HG02840 (cell line): ENCODE data around the gene FRMD1.

ENCODE experiments used
- ATAC-seq: cut with Tn5 transposase; IDR thresholded peaks from one replicate; pipeline ENCODE4 v1.9.1; 2021; ENCODE audit warnings: mild to moderate bottlenecking, moderate library complexity, moderate number of reproducible peaks; ENCODE audit not compliant: unreplicated experiment, low FRiP score

Gene FRMD1

GRCh38 chr6:168096271-168096764 lies 17.3 kb upstream of the FRMD1 start:
- no peak for ATAC-seq

- ATAC-seq: no peak
Observed at GRCh38 chr6:168095716-168096250, 16.8 kb upstream of the FRMD1 start.

- no peak for ATAC-seq
Observed at GRCh38 chr6:168095171-168095691, 16.2 kb upstream of the FRMD1 start.

DNA sequence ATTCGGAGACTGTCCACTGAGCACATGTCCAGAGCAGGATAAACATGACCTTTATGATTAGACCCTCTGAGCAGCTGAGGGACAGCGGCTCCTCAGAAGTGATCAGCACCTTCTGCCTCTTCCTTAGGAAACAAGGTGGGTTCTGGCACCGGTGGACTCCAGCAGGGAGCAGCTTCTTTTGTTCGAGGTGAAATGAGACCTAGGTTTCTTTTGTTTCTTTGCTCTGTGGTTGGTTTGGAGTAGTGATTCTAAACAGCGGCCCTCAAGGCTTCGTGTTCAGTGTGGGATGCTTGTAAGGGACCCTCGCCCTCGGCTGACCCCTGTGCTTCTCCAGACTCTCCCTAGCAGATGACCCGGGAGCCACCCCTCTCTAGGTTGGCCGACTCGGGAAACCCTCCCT lies 14.6 kb upstream of the FRMD1 start:
- no peak for ATAC-seq

- ATAC-seq: no peak
Observed at GRCh38 chr6:168093071-168093505, 14.1 kb upstream of the FRMD1 start.

DNA sequence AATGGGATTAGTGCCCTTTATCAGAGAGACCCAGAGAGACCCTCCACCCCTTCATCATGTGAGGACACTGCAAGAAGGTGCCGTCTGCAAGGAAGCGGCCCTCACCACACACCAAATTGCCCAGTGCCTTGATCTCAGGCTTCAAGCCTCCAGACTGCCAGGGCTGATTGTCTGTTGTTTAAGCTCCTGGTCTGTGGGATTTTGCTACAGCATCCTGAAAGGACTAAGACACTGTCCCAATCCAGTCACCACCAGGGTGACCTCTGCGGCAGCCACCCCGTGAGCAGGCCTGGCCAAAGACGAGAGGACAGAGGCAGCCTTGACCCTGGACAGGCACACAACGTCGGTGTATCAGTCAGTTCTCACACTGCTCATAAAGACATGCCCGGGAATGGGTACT lies 13.5 kb upstream of the FRMD1 start:
- no peak for ATAC-seq

DNA sequence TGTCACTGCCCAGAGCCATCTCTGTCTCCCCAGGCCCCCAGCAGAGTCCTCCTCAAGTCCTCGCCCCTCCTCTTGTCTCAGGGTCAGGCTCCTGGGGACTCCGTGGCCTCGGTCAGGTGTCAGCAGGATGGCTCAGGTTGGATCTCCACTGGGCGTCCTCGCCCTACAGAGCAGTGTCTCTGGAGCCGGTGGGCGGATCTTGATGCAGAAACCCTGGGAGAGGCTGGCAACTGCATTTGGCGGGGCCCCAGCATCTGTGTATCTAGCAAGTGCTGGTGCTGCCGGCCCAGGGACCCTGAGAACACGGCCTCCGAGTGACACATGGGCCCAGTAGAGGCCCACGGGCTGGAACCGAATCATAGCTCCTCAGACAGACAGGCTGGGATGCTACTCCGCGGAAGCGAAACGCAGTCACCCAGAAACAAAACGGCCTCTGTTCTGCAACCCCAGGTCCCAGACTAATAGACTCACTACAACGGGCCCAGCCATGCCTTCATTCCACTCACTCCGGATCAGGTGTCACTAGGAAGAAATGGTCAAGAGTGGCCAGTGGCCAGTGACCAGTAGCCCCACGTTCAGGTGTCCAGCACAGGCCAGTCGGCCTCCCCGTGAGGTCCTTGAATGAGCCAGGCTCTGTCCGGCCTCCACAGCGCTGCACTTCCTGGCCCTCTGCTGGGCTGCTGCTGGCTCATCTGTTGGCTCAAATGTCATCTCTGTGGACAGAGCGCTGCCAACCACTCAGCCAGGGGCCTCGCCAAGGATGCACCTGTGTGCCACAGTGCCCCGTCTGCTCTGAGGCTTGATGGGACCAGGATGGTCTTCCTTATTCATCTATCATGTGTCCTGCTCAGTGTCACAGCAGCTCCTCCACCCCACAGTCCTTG lies 12.6 kb upstream of the FRMD1 start:
- ATAC-seq: no peak

DNA sequence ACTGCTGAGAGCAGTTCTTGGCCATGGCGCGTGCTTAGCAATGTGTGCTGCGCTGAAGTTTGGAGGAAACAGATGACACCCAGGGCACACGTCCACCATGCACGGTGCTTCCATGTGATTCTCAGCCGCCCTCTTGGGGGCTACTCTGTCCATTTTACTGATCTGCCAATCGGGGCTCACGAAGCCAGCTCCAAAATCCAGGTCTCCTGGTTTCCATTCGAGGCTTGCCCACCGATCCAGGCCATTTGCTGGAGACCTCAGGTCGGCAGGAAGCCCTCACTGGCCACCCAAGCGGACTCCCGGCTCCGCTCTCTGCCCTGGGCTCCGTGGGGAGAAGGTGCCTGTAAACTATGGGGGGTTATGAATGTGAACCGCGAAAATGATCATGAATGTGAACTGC lies 11.7 kb upstream of the FRMD1 start:
- ATAC-seq: no peak

- ATAC-seq: no peak
Observed at GRCh38 chr6:168090064-168090690, 11.2 kb upstream of the FRMD1 start.

GRCh38 chr6:168089186-168090063 lies 10.4 kb upstream of the FRMD1 start:
- ATAC-seq: no peak

DNA sequence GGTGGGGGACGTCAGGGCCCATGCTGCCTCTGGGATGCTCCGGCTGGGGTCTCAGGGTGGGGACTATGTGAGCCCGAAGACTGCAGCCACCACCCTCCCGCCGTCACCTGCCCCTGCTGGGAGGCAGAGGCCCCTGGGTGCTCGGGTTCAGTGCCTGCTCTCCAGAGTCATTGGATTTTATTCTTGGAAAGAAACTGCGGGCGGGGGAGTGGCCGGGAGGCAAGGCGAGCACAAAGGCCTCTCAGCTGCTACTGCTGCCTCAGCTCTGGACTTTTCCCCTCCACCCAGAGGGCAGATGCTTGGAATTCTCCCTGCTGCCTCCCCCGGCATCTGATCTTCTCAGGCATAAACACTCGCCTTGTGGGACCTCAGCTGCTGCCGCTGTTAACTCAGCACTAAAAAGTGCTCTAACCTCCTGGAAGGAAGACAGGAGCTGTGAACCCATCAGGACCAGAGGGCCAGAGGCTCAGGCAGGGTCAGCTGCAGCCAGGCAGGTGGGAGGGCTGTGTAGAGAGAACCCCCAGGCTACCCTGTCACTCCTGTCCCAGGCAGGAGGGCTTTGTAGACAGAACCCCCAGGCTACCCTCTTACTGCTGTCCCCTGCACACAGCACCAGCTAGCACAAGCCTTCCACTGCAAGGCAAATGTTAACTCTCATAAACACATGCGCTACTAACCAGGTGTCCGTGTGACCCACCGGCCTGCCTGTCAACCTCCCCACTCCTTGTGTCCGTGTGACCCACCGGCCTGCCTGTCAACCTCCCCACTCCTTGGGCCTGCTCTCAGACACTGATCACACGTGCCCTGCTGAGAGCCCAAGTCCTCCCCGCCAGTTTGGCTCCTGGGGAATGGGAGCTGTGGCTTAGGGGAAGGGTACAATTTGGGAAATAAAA lies 9.4 kb upstream of the FRMD1 start:
- ATAC-seq: no peak

GRCh38 chr6:168087436-168088160 lies 8.6 kb upstream of the FRMD1 start:
- no peak for ATAC-seq

DNA sequence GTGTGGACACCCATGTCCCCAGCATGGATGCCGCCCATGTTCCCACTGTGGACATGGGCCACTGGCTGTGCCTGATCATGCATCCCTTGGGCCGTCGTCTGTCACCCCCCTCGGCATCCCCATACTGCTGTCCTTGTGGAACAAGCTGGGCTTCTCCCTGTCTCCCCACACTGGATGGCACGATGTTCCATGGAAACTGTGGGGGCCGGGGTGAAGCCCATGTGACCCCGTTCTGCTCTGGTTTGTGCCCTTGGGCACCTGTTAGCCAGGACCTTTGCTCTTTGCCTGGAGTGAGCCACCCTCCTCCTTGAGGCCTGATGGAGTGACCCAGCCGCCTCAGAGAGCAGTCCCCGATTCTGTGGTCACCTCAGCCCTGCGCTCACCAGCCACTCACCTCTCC lies 7.6 kb upstream of the FRMD1 start:
- no peak for ATAC-seq

- ATAC-seq: no peak
Observed at GRCh38 chr6:168086066-168086465, 7.1 kb upstream of the FRMD1 start.

DNA sequence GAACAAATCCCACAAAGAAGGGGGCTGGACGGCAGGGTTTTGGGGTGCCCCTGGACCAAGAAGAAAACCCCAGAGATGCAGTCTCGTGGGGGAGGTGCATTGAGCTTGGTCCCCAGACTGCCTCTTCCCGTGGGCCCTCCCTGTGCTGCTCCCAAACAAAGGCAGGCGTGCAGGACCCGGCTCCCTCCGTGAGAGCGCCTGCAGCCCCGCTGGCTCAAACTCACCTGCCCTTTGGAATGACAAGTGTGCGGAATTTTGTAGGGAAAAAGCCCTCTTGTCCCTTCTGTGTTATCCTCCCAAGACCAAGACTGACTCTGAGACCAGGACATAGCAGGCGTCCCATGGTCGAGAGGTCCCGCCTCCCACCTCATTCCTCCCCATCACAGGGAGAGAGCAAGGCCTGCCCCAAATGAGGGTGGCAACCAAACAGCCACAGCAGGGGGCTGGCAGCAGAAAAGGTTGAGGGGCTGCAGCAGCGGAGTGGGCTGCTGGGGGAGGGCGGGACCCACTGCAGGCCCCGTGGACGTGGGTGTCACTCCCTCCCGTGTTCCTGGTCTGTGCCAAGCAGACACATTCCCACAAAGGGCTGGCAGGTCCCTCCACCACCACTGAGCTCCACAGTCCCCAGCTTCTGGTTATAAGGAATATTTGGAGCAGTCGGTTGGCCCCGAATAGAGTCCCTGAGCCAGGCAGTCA lies 5.6 kb upstream of the FRMD1 start:
- ATAC-seq: no peak

- no peak for ATAC-seq
Observed at GRCh38 chr6:168083514-168083885, 4.5 kb upstream of the FRMD1 start.

GRCh38 chr6:168082860-168083513 lies 4.0 kb upstream of the FRMD1 start:
- ATAC-seq: no peak
